HG03196 (cell line): ENCODE results near the gene ZNF626.
"Not testable (repeated sequence)": the region's sequence is repeated elsewhere in the genome, so short reads cannot be mapped to it uniquely, and the experiment has no call there.

Experiments used
- ATAC-seq: cut with Tn5 transposase; IDR thresholded peaks from one replicate; pipeline ENCODE4 v1.9.1; 2021; ENCODE audit not compliant: unreplicated experiment

Gene ZNF626

GRCh38 chr19:20661150-20661819, at the start of gene ZNF626:
Gene ZNF626 (minus strand): TSS chr19:20661571. CDS start chr19:20661446, 125 bp downstream.
- ATAC-seq: peak; percentile 82

GRCh38 chr19:20669263-20669662, 7.9 kb upstream of the ZNF626 start:
- ATAC-seq: no peak

- no peak for ATAC-seq
Measured at GRCh38 chr19:20667281-20667680, 5.9 kb upstream of the ZNF626 start.

- no peak for ATAC-seq
Measured at GRCh38 chr19:20664901-20665781, 3.8 kb upstream of the ZNF626 start.

- not testable (repeated sequence) for ATAC-seq
Measured at GRCh38 chr19:20664475-20664874, 3.1 kb upstream of the ZNF626 start.

- no peak for ATAC-seq
Measured at GRCh38 chr19:20662421-20663105, 1.2 kb upstream of the ZNF626 start.

- ATAC-seq: no peak
Measured at GRCh38 chr19:20660473-20661140, 764 bp downstream of the ZNF626 start.

- no peak for ATAC-seq
Measured at GRCh38 chr19:20640545-20640944, 20.8 kb downstream of the ZNF626 start.

- ATAC-seq: no peak
Measured at GRCh38 chr19:20640023-20640422, 21.3 kb downstream of the ZNF626 start.

- not testable (repeated sequence) for ATAC-seq
Measured at GRCh38 chr19:20624560-20624959, 36.8 kb downstream of the ZNF626 start.

GRCh38 chr19:20616071-20616470, 45.3 kb downstream of the ZNF626 start:
- no peak for ATAC-seq

- ATAC-seq: not testable (repeated sequence)
Measured at GRCh38 chr19:20614971-20615370, 46.4 kb downstream of the ZNF626 start.

- no peak for ATAC-seq
Measured at GRCh38 chr19:20612711-20613316, 48.6 kb downstream of the ZNF626 start.

GRCh38 chr19:20611866-20612265, 49.5 kb downstream of the ZNF626 start:
- no peak for ATAC-seq

GRCh38 chr19:20607943-20608342, 53.4 kb downstream of the ZNF626 start:
- ATAC-seq: no peak
